NCI-H226 (cell line): ENCODE results near the gene ANKDD1A.

Experiments
- DNase-seq: peaks from one replicate; pipeline ENCODE4 v3.0.0-alpha.2; 2015

The ANKDD1A gene

GRCh38 chr15:64911311-64912186 lies at the start of gene ANKDD1A:
Gene ANKDD1A, plus strand, starts transcription at chr15:64911902. Its CDS starts 29 bp downstream, at chr15:64911931.
- peak; percentile 57 for DNase-seq

- DNase-seq, result no peak
These were observed 49.7 kb upstream of the ANKDD1A start for GRCh38 chr15:64861960-64862359.

- no peak for DNase-seq
These were observed 49.3 kb upstream of the ANKDD1A start for GRCh38 chr15:64862408-64862807.

GRCh38 chr15:64864068-64864467 lies 47.6 kb upstream of the ANKDD1A start:
- DNase-seq, result no peak

GRCh38 chr15:64865126-64865997 lies 46.3 kb upstream of the ANKDD1A start:
- DNase-seq, result no peak

GRCh38 chr15:64865998-64866520 lies 45.6 kb upstream of the ANKDD1A start:
- DNase-seq, result peak; percentile 94

- DNase-seq, result no peak
These were observed 42.2 kb upstream of the ANKDD1A start for GRCh38 chr15:64869501-64869900.

GRCh38 chr15:64870353-64870752 lies 41.3 kb upstream of the ANKDD1A start:
- DNase-seq, result no peak

GRCh38 chr15:64875641-64876223 lies 36.0 kb upstream of the ANKDD1A start:
- DNase-seq, result peak; percentile 66

- peak; percentile 60 for DNase-seq
These were observed 34.3 kb upstream of the ANKDD1A start for GRCh38 chr15:64877435-64877834.

GRCh38 chr15:64878705-64879104 lies 33.0 kb upstream of the ANKDD1A start:
- DNase-seq, result no peak

GRCh38 chr15:64883100-64883581 lies 28.6 kb upstream of the ANKDD1A start:
- DNase-seq, result no peak

- DNase-seq, result peak; percentile 91
These were observed 27.6 kb upstream of the ANKDD1A start for GRCh38 chr15:64883997-64884511.

- DNase-seq, result no peak
These were observed 27.0 kb upstream of the ANKDD1A start for GRCh38 chr15:64884679-64885078.

- no peak for DNase-seq
These were observed 23.4 kb upstream of the ANKDD1A start for GRCh38 chr15:64888336-64888735.

GRCh38 chr15:64891561-64891960 lies 20.1 kb upstream of the ANKDD1A start:
- no peak for DNase-seq

- no peak for DNase-seq
These were observed 18.8 kb upstream of the ANKDD1A start for GRCh38 chr15:64892847-64893403.

- DNase-seq, result peak; percentile 79
These were observed 18.0 kb upstream of the ANKDD1A start for GRCh38 chr15:64893481-64894394.

- DNase-seq, result no peak
These were observed 17.2 kb upstream of the ANKDD1A start for GRCh38 chr15:64894395-64895056.

- DNase-seq, result no peak
These were observed 16.2 kb upstream of the ANKDD1A start for GRCh38 chr15:64895285-64896065.
